Measurements from ENCODE around the gene AXIN1.

DNA sequence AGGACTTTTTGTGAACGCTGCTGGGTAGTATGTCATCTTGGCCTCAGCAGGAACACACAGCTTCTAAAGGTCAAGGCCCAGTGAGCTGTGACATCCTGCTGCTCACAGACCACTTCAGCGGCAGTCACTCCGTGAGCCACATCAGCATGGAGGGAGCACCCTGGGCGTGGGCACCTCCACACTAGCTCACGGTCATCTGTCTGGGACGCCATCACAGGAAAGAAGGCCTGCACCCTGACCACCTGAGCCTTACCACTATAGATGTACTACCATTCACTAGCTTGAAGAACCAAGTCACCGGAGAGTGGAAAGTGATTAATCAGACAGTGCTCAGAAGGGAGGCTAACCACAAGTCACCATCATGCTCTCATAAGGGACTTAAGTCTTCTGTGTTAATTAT lies 3.3 kb downstream of the AXIN1 start:
- TF ChIP-seq EZH2 (IDR thresholded peaks at IDR 0.05; ENCODE audit: low read length, unreplicated experiment) (no peak), EZH2phosphoT487 (IDR thresholded peaks at IDR 0.05; ENCODE audit: borderline replicate concordance, low read length) (no peak)
- TF ChIP-seq, protein P1, sequence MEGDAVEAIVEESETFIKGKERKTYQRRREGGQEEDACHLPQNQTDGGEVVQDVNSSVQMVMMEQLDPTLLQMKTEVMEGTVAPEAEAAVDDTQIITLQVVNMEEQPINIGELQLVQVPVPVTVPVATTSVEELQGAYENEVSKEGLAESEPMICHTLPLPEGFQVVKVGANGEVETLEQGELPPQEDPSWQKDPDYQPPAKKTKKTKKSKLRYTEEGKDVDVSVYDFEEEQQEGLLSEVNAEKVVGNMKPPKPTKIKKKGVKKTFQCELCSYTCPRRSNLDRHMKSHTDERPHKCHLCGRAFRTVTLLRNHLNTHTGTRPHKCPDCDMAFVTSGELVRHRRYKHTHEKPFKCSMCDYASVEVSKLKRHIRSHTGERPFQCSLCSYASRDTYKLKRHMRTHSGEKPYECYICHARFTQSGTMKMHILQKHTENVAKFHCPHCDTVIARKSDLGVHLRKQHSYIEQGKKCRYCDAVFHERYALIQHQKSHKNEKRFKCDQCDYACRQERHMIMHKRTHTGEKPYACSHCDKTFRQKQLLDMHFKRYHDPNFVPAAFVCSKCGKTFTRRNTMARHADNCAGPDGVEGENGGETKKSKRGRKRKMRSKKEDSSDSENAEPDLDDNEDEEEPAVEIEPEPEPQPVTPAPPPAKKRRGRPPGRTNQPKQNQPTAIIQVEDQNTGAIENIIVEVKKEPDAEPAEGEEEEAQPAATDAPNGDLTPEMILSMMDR (conservative IDR thresholded peaks at IDR 0.05; ENCODE audit: low read depth, low read length), result no peak

All from PC-3 (cell line).